HG02973 (cell line): ENCODE results near the gene PARD3B.

Experiments used
- ATAC-seq: cut with Tn5 transposase; IDR thresholded peaks from one replicate; pipeline ENCODE4 v1.9.1; 2021; ENCODE audit warnings: moderate library complexity; ENCODE audit not compliant: unreplicated experiment

Gene PARD3B

GRCh38 chr2:205658068-205658467, 1112.8 kb downstream of the PARD3B start:
- ATAC-seq, result no peak

GRCh38 chr2:205658572-205658971, 1113.3 kb downstream of the PARD3B start:
- no peak for ATAC-seq

- ATAC-seq, result no peak
Observed at GRCh38 chr2:205659922-205660321, 1114.6 kb downstream of the PARD3B start.

- peak; percentile 79 for ATAC-seq
Observed at GRCh38 chr2:205660521-205661124, 1115.3 kb downstream of the PARD3B start.

- ATAC-seq, result no peak
Observed at GRCh38 chr2:205661281-205661680, 1116.0 kb downstream of the PARD3B start.

- no peak for ATAC-seq
Observed at GRCh38 chr2:205662206-205662965, 1117.1 kb downstream of the PARD3B start.

GRCh38 chr2:205665791-205666190, 1120.5 kb downstream of the PARD3B start:
- no peak for ATAC-seq
